H9 (cell line): ENCODE data around the gene RASSF5. TPM values are rescaled to one million over a fixed set of nuclear protein-coding genes. Genes with fewer than 3 reads are reported as not detected.

Source experiments
- DNase-seq: peaks from one replicate; pipeline ENCODE4 v3.0.0-alpha.2; 2017
- H2AFZ ChIP-seq: one replicate; pipeline ENCODE4 v1.6.1; 2013; ENCODE audit warnings: mild to moderate bottlenecking, low read length, control low read depth, moderate library complexity
- H2AK5ac ChIP-seq: 2 replicates; pipeline ENCODE4 v1.6.1; 2013; ENCODE audit warnings: low read length, control low read depth, mixed read lengths; ENCODE audit not compliant: insufficient read length
- H2BK120ac ChIP-seq: one replicate; pipeline ENCODE4 v1.6.1; 2013; ENCODE audit warnings: low read depth, mild to moderate bottlenecking, low read length, control low read depth, inconsistent platforms; ENCODE audit not compliant: poor library complexity, severe bottlenecking
- H2BK12ac ChIP-seq: 2 replicates; pipeline ENCODE4 v1.6.1; 2013; ENCODE audit warnings: low read length, control low read depth, mixed read lengths, low read depth; ENCODE audit not compliant: insufficient read length
- H2BK15ac ChIP-seq: 2 replicates; pipeline ENCODE4 v1.6.1; 2013; ENCODE audit warnings: low read depth, low read length, control low read depth
- H2BK20ac ChIP-seq: one replicate; pipeline ENCODE4 v1.6.1; 2013; ENCODE audit warnings: low read depth, mild to moderate bottlenecking, low read length, control low read depth, inconsistent platforms; ENCODE audit not compliant: poor library complexity, severe bottlenecking
- H2BK5ac ChIP-seq: 2 replicates; pipeline ENCODE4 v1.6.1; 2013; ENCODE audit warnings: low read length, control low read depth, mixed read lengths; ENCODE audit not compliant: insufficient read length
- H3K14ac ChIP-seq: 2 replicates; pipeline ENCODE4 v1.6.1; 2013; ENCODE audit warnings: low read length, control low read depth; ENCODE audit not compliant: insufficient read depth
- H3K18ac ChIP-seq: 2 replicates; pipeline ENCODE4 v1.6.1; 2013; ENCODE audit warnings: low read depth, mild to moderate bottlenecking, mixed read lengths, low read length, control low read depth; ENCODE audit not compliant: insufficient read length
- H3K23ac ChIP-seq: 2 replicates; pipeline ENCODE4 v1.6.1; 2013; ENCODE audit warnings: low read length, control low read depth, mixed read lengths, low read depth; ENCODE audit not compliant: insufficient read length
- H3K23me2 ChIP-seq: 2 replicates; pipeline ENCODE4 v1.6.1; 2013; ENCODE audit warnings: low read depth, mild to moderate bottlenecking, mixed read lengths, low read length, control low read depth; ENCODE audit not compliant: insufficient read length, poor library complexity, severe bottlenecking
- H3K27ac ChIP-seq: 2 replicates; pipeline ENCODE4 v1.5.1; 2013; ENCODE audit warnings: low read length, control low read depth, mixed read lengths, low read depth; ENCODE audit not compliant: insufficient read length
- H3K27me3 ChIP-seq: 2 replicates; pipeline ENCODE4 v1.6.1; 2013; ENCODE audit warnings: low read length, control low read depth, inconsistent platforms; ENCODE audit not compliant: insufficient read depth
- H3K4ac ChIP-seq: 2 replicates; pipeline ENCODE4 v1.6.1; 2013; ENCODE audit warnings: low read depth, mild to moderate bottlenecking, control low read depth, inconsistent platforms, low read length, moderate library complexity
- H3K4me1 ChIP-seq: 2 replicates; pipeline ENCODE4 v1.6.1; 2013; ENCODE audit warnings: low read length, control low read depth, inconsistent platforms; ENCODE audit not compliant: insufficient read depth
- H3K4me2 ChIP-seq: 2 replicates; pipeline ENCODE4 v1.6.1; 2013; ENCODE audit warnings: low read length, control low read depth, mixed read lengths; ENCODE audit not compliant: insufficient read length, insufficient read depth
- H3K56ac ChIP-seq: 2 replicates; pipeline ENCODE4 v1.6.1; 2013; ENCODE audit warnings: low read depth, mild to moderate bottlenecking, mixed read lengths, low read length, control low read depth; ENCODE audit not compliant: insufficient read length
- H3K79me1 ChIP-seq: 2 replicates; pipeline ENCODE4 v1.6.1; 2013; ENCODE audit warnings: low read depth, mild to moderate bottlenecking, moderate library complexity, low read length, control low read depth, inconsistent platforms; ENCODE audit not compliant: insufficient read depth, poor library complexity, severe bottlenecking
- H3K79me2 ChIP-seq: 2 replicates; pipeline ENCODE4 v1.6.1; 2013; ENCODE audit warnings: low read length, control low read depth, inconsistent platforms; ENCODE audit not compliant: insufficient read depth
- H3K9ac ChIP-seq: 2 replicates; pipeline ENCODE4 v1.6.1; 2013; ENCODE audit warnings: low read length, control low read depth, mixed read lengths; ENCODE audit not compliant: insufficient read length; ENCODE audit errors: extremely low read depth
- H3K9me3 ChIP-seq: one replicate; pipeline ENCODE4 v1.6.1; 2013; ENCODE audit warnings: low read depth, low read length, inconsistent platforms; ENCODE audit not compliant: control insufficient read depth
- H3T11ph ChIP-seq: one replicate; pipeline ENCODE4 v1.6.1; 2013; ENCODE audit warnings: mild to moderate bottlenecking, low read length, control low read depth, inconsistent platforms
- H4K20me1 ChIP-seq: one replicate; pipeline ENCODE4 v1.6.1; 2013; ENCODE audit not compliant: control insufficient read depth, insufficient read length, insufficient read depth
- H4K5ac ChIP-seq: 2 replicates; pipeline ENCODE4 v1.6.1; 2013; ENCODE audit warnings: low read depth, mild to moderate bottlenecking, mixed read lengths, low read length, control low read depth; ENCODE audit not compliant: insufficient read length
- H4K8ac ChIP-seq: replicated peaks from 2 replicates; pipeline ENCODE4 v1.6.1; 2013; ENCODE audit warnings: low read length, control low read depth, mixed read lengths, low read depth; ENCODE audit not compliant: insufficient read length
- H4K91ac ChIP-seq: 2 replicates; pipeline ENCODE4 v1.6.1; 2013; ENCODE audit warnings: low read depth, mild to moderate bottlenecking, moderate library complexity, mixed read lengths, low read length, control low read depth; ENCODE audit not compliant: insufficient read length
- H3K27ac Mint-ChIP-seq, 3 experiments: 2 replicates in 2 of 3; 3 replicates in 1 of 3; pipeline ENCODE4 v1.8.0; 2020 to 2021; ENCODE audit warnings: mixed read lengths in 3 of 3, mild to moderate bottlenecking in 1 of 3, moderate library complexity in 1 of 3
- H3K27me3 Mint-ChIP-seq: 2 replicates; pipeline ENCODE4 v1.8.0; 2021; ENCODE audit warnings: low read depth, mild to moderate bottlenecking, moderate library complexity, mixed read lengths
- H3K36me3 Mint-ChIP-seq, 3 experiments: 2 replicates in 2 of 3; 3 replicates in 1 of 3; pipeline ENCODE4 v1.8.0; 2020 to 2021; ENCODE audit warnings: low read depth in 3 of 3, mixed read lengths in 3 of 3; ENCODE audit not compliant: insufficient read depth in 1 of 3
- H3K4me1 Mint-ChIP-seq, 2 experiments: 2 replicates each; pipeline ENCODE4 v1.8.0; 2020; ENCODE audit warnings: mixed read lengths in 2 of 2
- H3K4me3 Mint-ChIP-seq, 2 experiments: 2 replicates in 1 of 2; 3 replicates in 1 of 2; pipeline ENCODE4 v1.8.0; 2020 to 2021; ENCODE audit warnings: mild to moderate bottlenecking in 2 of 2, mixed read lengths in 2 of 2, moderate library complexity in 1 of 2
- H3K9me3 Mint-ChIP-seq, 2 experiments: 2 replicates in 1 of 2; 3 replicates in 1 of 2; pipeline ENCODE4 v1.8.0; 2020; ENCODE audit warnings: mild to moderate bottlenecking in 2 of 2, mixed read lengths in 2 of 2, moderate library complexity in 1 of 2
- CTCF ChIP-seq: fragments of 200-600 bp; sonication (generic); conservative IDR thresholded peaks from 3 replicates; pipeline ENCODE4 v1.8.0; 2021; ENCODE audit warnings: antibody characterized with exemption, mild to moderate bottlenecking
- WGBS: extraction: QIAGEN DNeasy Blood & Tissue Kit; methylation state at CpG from one replicate; pipeline ENCODE4 v1.1.7; 2013; ENCODE audit warnings: missing lambda C conversion rate, low lambda C conversion rate, mixed read lengths; ENCODE audit not compliant: insufficient read length; ENCODE audit errors: extremely low coverage; 5-methylcytosine and 5-hydroxymethylcytosine counted together
- total RNA-seq: library from RNA; stranded (reverse); gene quantifications from 2 replicates; pipeline ENCODE4 v1.2.1, GENCODE V29; 2021

RASSF5 gene
- total RNA-seq, 1 experiment from 2014 or later, result 0.50 TPM

GRCh38 chr1:206545351-206545750 lies 38.0 kb downstream of the RASSF5 start:
- Histone ChIP-seq H3K4me1 (no peaks in the 10 kb centered on the region; the same call in 1 of the 2 replicates), H3K14ac (no peak overlapping the region), H2BK5ac (no peak overlapping the region), H4K5ac (no peak overlapping the region), H2BK15ac (no peak overlapping the region), H3K27ac (no peak overlapping the region), H3K27me3 (no peaks in the 10 kb centered on the region), H4K91ac (no peak overlapping the region), H3K23me2 (no peaks in the 10 kb centered on the region), H3K23ac (no peak overlapping the region), H2BK20ac (no peak overlapping the region), H3K79me1 (no peaks in the 10 kb centered on the region), H3K9ac (no peak overlapping the region), H3K79me2 (no peaks in the 10 kb centered on the region), H3T11ph (no peak overlapping the region), H4K8ac (no peak overlapping the region), H3K56ac (no peak overlapping the region), H3K4ac (no peak overlapping the region), H2AFZ (no peak overlapping the region), H3K9me3 (no peaks in the 10 kb centered on the region), H3K18ac (no peak overlapping the region), H4K20me1 (no peaks in the 10 kb centered on the region), H2AK5ac (no peak overlapping the region), H2BK12ac (no peak overlapping the region), H3K4me2 (no peak overlapping the region), H2BK120ac (no peak overlapping the region)
- Mint-ChIP-seq H3K36me3 (no peaks in the 10 kb centered on the region), H3K4me3 (no peak overlapping the region), H3K27me3 (peaks cover 4% of the 10 kb centered on the region), H3K9me3 (peaks cover 0 to 2% of the 10 kb centered on the region in 2 experiments; a peak in 1 of 5 replicates), H3K4me1 (peaks cover 6 to 11% of the 10 kb centered on the region in 2 experiments), H3K27ac (no peak overlapping the region)
- no peak for TF ChIP-seq CTCF
- no CpG with 5 or more reads among the region's 1 CpG for WGBS
- DNase-seq, result no peak
